ENCODE results near the gene CDKN2AIPNL. TPM values are rescaled to one million over a fixed set of nuclear protein-coding genes. Genes with fewer than 3 reads are reported as not detected.

Gene CDKN2AIPNL
- total and polyA plus RNA-seq, 2 donors (not counting 3 experiments of a cell fraction or from before 2014, with no cell fraction given), result 22.2 to 36.5 TPM

GRCh38 chr5:134436523-134437339, 25.1 kb upstream of the CDKN2AIPNL start:
- H3K27ac ChIP-seq (ENCODE audit: insufficient read depth, low read depth, low read length), result no peak overlapping the region
- no peak overlapping the region for H3K9ac ChIP-seq (replicated peaks; ENCODE audit: extremely low read depth, insufficient read depth, low read length)
- no peaks in the 10 kb centered on the region for H3K79me2 ChIP-seq (ENCODE audit: control insufficient read depth, insufficient read depth, low read length)
- no peak for TF ChIP-seq JUN (IDR thresholded peaks at IDR 0.05; ENCODE audit: borderline replicate concordance, insufficient read depth, insufficient read length, low read depth)
- TF ChIP-seq MAX (IDR thresholded peaks at IDR 0.05; ENCODE audit: insufficient read depth, insufficient read length), result no peak
- no peak for TF ChIP-seq MYC (IDR thresholded peaks at IDR 0.05; ENCODE audit: low read depth, low read length)
- TF ChIP-seq EZH2 (IDR thresholded peaks at IDR 0.05; ENCODE audit: borderline replicate concordance, low read depth, low read length, severe bottlenecking), result no peak
- H3K36me3 ChIP-seq (ENCODE audit: control insufficient read depth in 2 of 2, extremely low read depth in 1 of 2, insufficient read depth in 2 of 2, low read length in 2 of 2), result no peaks in the 10 kb centered on the region
- H3K9me1 ChIP-seq (replicated peaks; ENCODE audit: control insufficient read depth, extremely low read depth, insufficient read depth, low read length), result no peaks in the 10 kb centered on the region
- H3K9me3 ChIP-seq (replicated peaks; ENCODE audit: control insufficient read depth, insufficient read depth, low read length), result no peaks in the 10 kb centered on the region
- no TSS peak for BruUV-seq (replicated peaks)
- intact Hi-C loops (cut with micrococcal nuclease), result loop anchor here (1.0 to 2.0 kb wide), 2 partner anchors 24 to 66 kb away; no protein-coding TSS in a partner anchor
- H3K4me3 ChIP-seq (replicated peaks in 1 of 3; ENCODE audit: insufficient read depth in 1 of 3, low read depth in 1 of 3, low read length in 3 of 3), result no peak overlapping the region
- ChIA-PET CTCF (interaction anchor here (0.9 to 2.0 kb wide), 7 partner anchors 9 to 141 kb away, joined by 3 to 9 read pairs (median 6); partner anchors contain the start of gene CDKN2AIPNL), POLR2A (interaction anchor here (0.6 to 1.2 kb wide), 4 partner anchors 65 to 371 kb away, joined by 4 read pairs; no protein-coding TSS in a partner anchor)
- no peaks in the 10 kb centered on the region for H3K27me3 ChIP-seq (ENCODE audit: control insufficient read depth in 2 of 2, insufficient read depth in 2 of 2, low read length in 2 of 2)
- H3K4me1 ChIP-seq (ENCODE audit: control insufficient read depth, extremely low read depth, insufficient read depth, low read length), result peaks cover 5% of the 10 kb centered on the region
- dilution Hi-C loops (cut with MboI; ENCODE audit: extremely low pct_ligation_motif_present, low sequenced_read_pairs), result no loop called here
- DNase-seq (ENCODE audit: low read depth, low spot score), result peak; percentile 69
- H3K4me2 ChIP-seq (ENCODE audit: insufficient read depth, low read length), result no peak overlapping the region
- no peaks in the 10 kb centered on the region for H4K20me1 ChIP-seq (replicated peaks; ENCODE audit: control insufficient read depth, extremely low read depth, insufficient read depth, low read length)
- peak overlapping the region; percentile 43 for H2AFZ ChIP-seq (ENCODE audit: low read depth, low read length)
- FAIRE-seq, result no peak

DNA sequence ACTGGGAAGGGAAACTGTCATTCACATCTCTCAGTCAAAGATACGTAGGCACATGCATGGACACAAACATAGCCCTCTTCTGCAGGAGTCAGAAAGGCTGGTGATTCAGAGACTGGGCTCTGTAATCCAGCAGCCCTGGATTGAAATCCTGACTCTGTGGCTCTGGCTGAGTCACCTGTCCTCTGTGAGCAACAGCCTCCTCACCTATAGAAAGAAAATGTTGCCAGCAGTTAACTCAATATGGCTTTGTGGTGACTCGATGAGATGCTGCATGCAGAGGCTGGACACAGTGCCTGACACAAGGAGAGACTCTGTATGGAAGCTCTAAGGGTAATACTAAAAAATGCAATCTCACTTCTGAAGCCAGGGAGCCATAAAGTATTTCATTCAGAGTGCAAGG, 23.9 kb upstream of the CDKN2AIPNL start:
- H3K9me1 ChIP-seq (replicated peaks; ENCODE audit: control insufficient read depth, extremely low read depth, insufficient read depth, low read length), result no peaks in the 10 kb centered on the region
- peaks cover 5% of the 10 kb centered on the region for H3K4me1 ChIP-seq (ENCODE audit: control insufficient read depth, extremely low read depth, insufficient read depth, low read length)
- H3K27me3 ChIP-seq (ENCODE audit: control insufficient read depth in 2 of 2, insufficient read depth in 2 of 2, low read length in 2 of 2), result no peaks in the 10 kb centered on the region
- no peak for TF ChIP-seq GATA2 (IDR thresholded peaks at IDR 0.05; ENCODE audit: insufficient read depth, insufficient read length, low read depth, low read length)
- TF ChIP-seq CTCF (IDR thresholded peaks at IDR 0.05; ENCODE audit: extremely low read depth in 1 of 2, insufficient read depth in 1 of 2, low read depth in 1 of 2, low read length in 2 of 2), result no peak
- dilution Hi-C loops (cut with MboI; ENCODE audit: extremely low pct_ligation_motif_present, low sequenced_read_pairs), result no loop called here
- H3K36me3 ChIP-seq (ENCODE audit: control insufficient read depth in 2 of 2, extremely low read depth in 1 of 2, insufficient read depth in 2 of 2, low read length in 2 of 2), result no peaks in the 10 kb centered on the region
- no peaks in the 10 kb centered on the region for H3K79me2 ChIP-seq (ENCODE audit: control insufficient read depth, insufficient read depth, low read length)
- CTCF ChIA-PET, result interaction anchor here (1.9 to 2.0 kb wide), 2 partner anchors 8 to 31 kb away, joined by 8 to 9 read pairs; no protein-coding TSS in a partner anchor
- no peak overlapping the region for H3K4me3 ChIP-seq (replicated peaks in 1 of 3; ENCODE audit: insufficient read depth in 1 of 3, low read depth in 1 of 3, low read length in 3 of 3)
- no peak overlapping the region for H3K27ac ChIP-seq (ENCODE audit: insufficient read depth, low read depth, low read length)
- H3K9ac ChIP-seq (replicated peaks; ENCODE audit: extremely low read depth, insufficient read depth, low read length), result no peak overlapping the region
- BruUV-seq (replicated peaks), result no TSS peak
- no peak for FAIRE-seq
- intact Hi-C loops (cut with micrococcal nuclease), result no loop called here
- no peak overlapping the region for H3K4me2 ChIP-seq (ENCODE audit: insufficient read depth, low read length)
- no peak overlapping the region for H2AFZ ChIP-seq (ENCODE audit: low read depth, low read length)
- no peaks in the 10 kb centered on the region for H4K20me1 ChIP-seq (replicated peaks; ENCODE audit: control insufficient read depth, extremely low read depth, insufficient read depth, low read length)
- POLR2A ChIA-PET, result no interaction called here
- DNase-seq (ENCODE audit: low read depth, low spot score), result no peak
- no peaks in the 10 kb centered on the region for H3K9me3 ChIP-seq (replicated peaks; ENCODE audit: control insufficient read depth, insufficient read depth, low read length)

Measured in endothelial cell of umbilical vein (primary cell).